K562 (cell line): ENCODE results near the gene COX6B1. TPM values are rescaled to one million over a fixed set of nuclear protein-coding genes. Genes with fewer than 3 reads are reported as not detected.

Experiments used
- ELF4 ChIP-seq: fragments of 450-650 bp; formaldehyde crosslinking; IDR thresholded peaks from 2 replicates; pipeline ENCODE4 v1.4.0; 2022; ENCODE audit warnings: missing genetic modification characterization
- GABPB2 ChIP-seq: fragments of 250-450 bp; sonication (Bioruptor Pico); conservative IDR thresholded peaks from 2 replicates; pipeline ENCODE4 v1.5.1; 2021; ENCODE audit warnings: mild to moderate bottlenecking
- HDAC1 ChIP-seq, 2 experiments: fragments of 450-650 bp; IDR thresholded peaks; 2 replicates each; pipeline ENCODE4 v1.6.1; 2016 to 2017; ENCODE audit warnings: inconsistent platforms in 1 of 2, mild to moderate bottlenecking in 1 of 2, moderate library complexity in 1 of 2
- HNRNPH1 ChIP-seq: fragments of 200-400 bp; formaldehyde crosslinking; optimal IDR thresholded peaks from 2 replicates; pipeline ENCODE3; 2017; ENCODE audit warnings: low read depth, mild to moderate bottlenecking, low read length, moderate library complexity
- LCOR ChIP-seq: sonication (generic); formaldehyde crosslinking; IDR thresholded peaks from 2 replicates; pipeline ENCODE4 v1.8.0; 2022; ENCODE audit warnings: mild to moderate bottlenecking, missing genetic modification reagents
- NUFIP1 ChIP-seq: fragments of 450-650 bp; IDR thresholded peaks from 2 replicates; pipeline ENCODE4 v1.6.1; 2018; ENCODE audit not compliant: partially characterized antibody
- POLR3A ChIP-seq: IDR thresholded peaks from 2 replicates; pipeline ENCODE4 v1.6.1; 2011; ENCODE audit warnings: borderline replicate concordance, mild to moderate bottlenecking, moderate library complexity; ENCODE audit not compliant: insufficient read length, insufficient read depth; ENCODE audit errors: extremely low read depth
- PRPF4 ChIP-seq: fragments of 200-400 bp; formaldehyde crosslinking; IDR thresholded peaks from one replicate; pipeline ENCODE4 v1.6.1; 2017; ENCODE audit warnings: low read length, low read depth, mild to moderate bottlenecking; ENCODE audit not compliant: insufficient read depth, poor library complexity, severe bottlenecking
- RBM17 ChIP-seq: fragments of 200-400 bp; formaldehyde crosslinking; IDR thresholded peaks from 2 replicates; pipeline ENCODE4 v1.6.1; 2017; ENCODE audit warnings: low read depth, mild to moderate bottlenecking, low read length, borderline replicate concordance
- SREBF1 ChIP-seq: fragments of 150-350 bp; IDR thresholded peaks from 2 replicates; pipeline ENCODE4 v1.6.1; 2014; ENCODE audit warnings: antibody characterized with exemption, low read depth, low read length, borderline replicate concordance
- TAF7 ChIP-seq: fragments of 450-650 bp; IDR thresholded peaks from 2 replicates; pipeline ENCODE4 v1.6.1; 2016; ENCODE audit warnings: missing genetic modification characterization, missing compliant biosample characterization
- TCFL5 ChIP-seq: fragments of 250-450 bp; sonication (Bioruptor Pico); conservative IDR thresholded peaks from 2 replicates; pipeline ENCODE4 v1.6.1; 2021; ENCODE audit warnings: mild to moderate bottlenecking, moderate library complexity, matching md5 sums
- ZNF143 ChIP-seq: sonication (generic); formaldehyde crosslinking; IDR thresholded peaks from 2 replicates; pipeline ENCODE4 v1.9.0; 2022; ENCODE audit warnings: mild to moderate bottlenecking, missing genetic modification reagents
- polyA plus RNA-seq, 8 experiments: library from polyadenylated mRNA; depleted of rRNA in 4 of 8; stranded (reverse) in 5 of 8; unstranded in 3 of 8; fragments of >200 nt; fragmentation: Nextera tagmentation in 2 of 8; fragmentation: Illumina TruSeq in 1 of 8; extraction: Ambion mirVana in 2 of 8; extraction: Trizol in 1 of 8; gene quantifications; 2 replicates each; pipeline versions ENCODE4 v1.2.1 to v1.2.3, GENCODE V29; 2011 to 2014; ENCODE audit warnings: inconsistent platforms in 1 of 8, missing spikeins in 1 of 8
- total RNA-seq, 7 experiments: library from RNA; depleted of rRNA in 6 of 7; stranded (reverse); fragments of >200 nt in 6 of 7; fragmentation: Illumina TruSeq in 2 of 7; extraction: Trizol in 2 of 7; gene quantifications; 2 replicates each; pipeline versions ENCODE4 v1.2.1 to v1.2.3, GENCODE V29; 2011 to 2021; ENCODE audit warnings: low replicate concordance in 1 of 7
- TF ChIP-seq, protein P1 (sequence below): fragments of 450-650 bp; IDR thresholded peaks from 2 replicates; pipeline ENCODE4 v1.6.1; 2017; ENCODE audit warnings: antibody characterized with exemption, mild to moderate bottlenecking
- TF ChIP-seq, protein P2 (sequence below): sonication (generic); formaldehyde crosslinking; IDR thresholded peaks from 2 replicates; pipeline ENCODE4 v1.8.0; 2023; ENCODE audit warnings: mild to moderate bottlenecking, missing genetic modification reagents
- TF ChIP-seq, protein P3 (sequence below): sonication (generic); formaldehyde crosslinking; IDR thresholded peaks from 2 replicates; pipeline ENCODE4 v1.8.0; 2022; ENCODE audit warnings: missing genetic modification reagents, mild to moderate bottlenecking, moderate library complexity, borderline replicate concordance
- TF ChIP-seq, protein P4 (sequence below): sonication (generic); formaldehyde crosslinking; IDR thresholded peaks from 2 replicates; pipeline ENCODE4 v1.8.0; 2023; ENCODE audit warnings: missing genetic modification reagents, mild to moderate bottlenecking, borderline replicate concordance

The COX6B1 gene
- total and polyA plus RNA-seq, 9 of the 15 experiments (the other 6 are each of a cell fraction or from before 2014, with no cell fraction given), result 777 to 2,393 (median 1,219) TPM

GRCh38 chr19:35671818-35672217 is 23.7 kb downstream of the COX6B1 start (continued):
- TF ChIP-seq, protein P1, sequence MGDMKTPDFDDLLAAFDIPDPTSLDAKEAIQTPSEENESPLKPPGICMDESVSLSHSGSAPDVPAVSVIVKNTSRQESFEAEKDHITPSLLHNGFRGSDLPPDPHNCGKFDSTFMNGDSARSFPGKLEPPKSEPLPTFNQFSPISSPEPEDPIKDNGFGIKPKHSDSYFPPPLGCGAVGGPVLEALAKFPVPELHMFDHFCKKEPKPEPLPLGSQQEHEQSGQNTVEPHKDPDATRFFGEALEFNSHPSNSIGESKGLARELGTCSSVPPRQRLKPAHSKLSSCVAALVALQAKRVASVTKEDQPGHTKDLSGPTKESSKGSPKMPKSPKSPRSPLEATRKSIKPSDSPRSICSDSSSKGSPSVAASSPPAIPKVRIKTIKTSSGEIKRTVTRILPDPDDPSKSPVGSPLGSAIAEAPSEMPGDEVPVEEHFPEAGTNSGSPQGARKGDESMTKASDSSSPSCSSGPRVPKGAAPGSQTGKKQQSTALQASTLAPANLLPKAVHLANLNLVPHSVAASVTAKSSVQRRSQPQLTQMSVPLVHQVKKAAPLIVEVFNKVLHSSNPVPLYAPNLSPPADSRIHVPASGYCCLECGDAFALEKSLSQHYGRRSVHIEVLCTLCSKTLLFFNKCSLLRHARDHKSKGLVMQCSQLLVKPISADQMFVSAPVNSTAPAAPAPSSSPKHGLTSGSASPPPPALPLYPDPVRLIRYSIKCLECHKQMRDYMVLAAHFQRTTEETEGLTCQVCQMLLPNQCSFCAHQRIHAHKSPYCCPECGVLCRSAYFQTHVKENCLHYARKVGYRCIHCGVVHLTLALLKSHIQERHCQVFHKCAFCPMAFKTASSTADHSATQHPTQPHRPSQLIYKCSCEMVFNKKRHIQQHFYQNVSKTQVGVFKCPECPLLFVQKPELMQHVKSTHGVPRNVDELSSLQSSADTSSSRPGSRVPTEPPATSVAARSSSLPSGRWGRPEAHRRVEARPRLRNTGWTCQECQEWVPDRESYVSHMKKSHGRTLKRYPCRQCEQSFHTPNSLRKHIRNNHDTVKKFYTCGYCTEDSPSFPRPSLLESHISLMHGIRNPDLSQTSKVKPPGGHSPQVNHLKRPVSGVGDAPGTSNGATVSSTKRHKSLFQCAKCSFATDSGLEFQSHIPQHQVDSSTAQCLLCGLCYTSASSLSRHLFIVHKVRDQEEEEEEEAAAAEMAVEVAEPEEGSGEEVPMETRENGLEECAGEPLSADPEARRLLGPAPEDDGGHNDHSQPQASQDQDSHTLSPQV, result no peak
- TF ChIP-seq POLR3A (no peak), GABPB2 (no peak), HNRNPH1 (no peak), SREBF1 (no peak), RBM17 (no peak), HDAC1 (IDR thresholded peaks at IDR 0.05) (peak in 1 of 2 experiments; percentile 84; a peak in 2 of 4 replicates), LCOR (CRISPR knock-in tag) (no peak), TCFL5 (CRISPR knock-in tag) (no peak), ZNF143 (CRISPR knock-in tag) (no peak), ELF4 (CRISPR knock-in tag) (no peak), PRPF4 (no peak), TAF7 (tag) (no peak), NUFIP1 (no peak)
- TF ChIP-seq, protein P2, sequence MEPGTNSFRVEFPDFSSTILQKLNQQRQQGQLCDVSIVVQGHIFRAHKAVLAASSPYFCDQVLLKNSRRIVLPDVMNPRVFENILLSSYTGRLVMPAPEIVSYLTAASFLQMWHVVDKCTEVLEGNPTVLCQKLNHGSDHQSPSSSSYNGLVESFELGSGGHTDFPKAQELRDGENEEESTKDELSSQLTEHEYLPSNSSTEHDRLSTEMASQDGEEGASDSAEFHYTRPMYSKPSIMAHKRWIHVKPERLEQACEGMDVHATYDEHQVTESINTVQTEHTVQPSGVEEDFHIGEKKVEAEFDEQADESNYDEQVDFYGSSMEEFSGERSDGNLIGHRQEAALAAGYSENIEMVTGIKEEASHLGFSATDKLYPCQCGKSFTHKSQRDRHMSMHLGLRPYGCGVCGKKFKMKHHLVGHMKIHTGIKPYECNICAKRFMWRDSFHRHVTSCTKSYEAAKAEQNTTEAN (CRISPR knock-in tag), result no peak
- TF ChIP-seq, protein P3, sequence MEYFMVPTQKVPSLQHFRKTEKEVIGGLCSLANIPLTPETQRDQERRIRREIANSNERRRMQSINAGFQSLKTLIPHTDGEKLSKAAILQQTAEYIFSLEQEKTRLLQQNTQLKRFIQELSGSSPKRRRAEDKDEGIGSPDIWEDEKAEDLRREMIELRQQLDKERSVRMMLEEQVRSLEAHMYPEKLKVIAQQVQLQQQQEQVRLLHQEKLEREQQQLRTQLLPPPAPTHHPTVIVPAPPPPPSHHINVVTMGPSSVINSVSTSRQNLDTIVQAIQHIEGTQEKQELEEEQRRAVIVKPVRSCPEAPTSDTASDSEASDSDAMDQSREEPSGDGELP (CRISPR knock-in tag), result no peak
- TF ChIP-seq, protein P4, sequence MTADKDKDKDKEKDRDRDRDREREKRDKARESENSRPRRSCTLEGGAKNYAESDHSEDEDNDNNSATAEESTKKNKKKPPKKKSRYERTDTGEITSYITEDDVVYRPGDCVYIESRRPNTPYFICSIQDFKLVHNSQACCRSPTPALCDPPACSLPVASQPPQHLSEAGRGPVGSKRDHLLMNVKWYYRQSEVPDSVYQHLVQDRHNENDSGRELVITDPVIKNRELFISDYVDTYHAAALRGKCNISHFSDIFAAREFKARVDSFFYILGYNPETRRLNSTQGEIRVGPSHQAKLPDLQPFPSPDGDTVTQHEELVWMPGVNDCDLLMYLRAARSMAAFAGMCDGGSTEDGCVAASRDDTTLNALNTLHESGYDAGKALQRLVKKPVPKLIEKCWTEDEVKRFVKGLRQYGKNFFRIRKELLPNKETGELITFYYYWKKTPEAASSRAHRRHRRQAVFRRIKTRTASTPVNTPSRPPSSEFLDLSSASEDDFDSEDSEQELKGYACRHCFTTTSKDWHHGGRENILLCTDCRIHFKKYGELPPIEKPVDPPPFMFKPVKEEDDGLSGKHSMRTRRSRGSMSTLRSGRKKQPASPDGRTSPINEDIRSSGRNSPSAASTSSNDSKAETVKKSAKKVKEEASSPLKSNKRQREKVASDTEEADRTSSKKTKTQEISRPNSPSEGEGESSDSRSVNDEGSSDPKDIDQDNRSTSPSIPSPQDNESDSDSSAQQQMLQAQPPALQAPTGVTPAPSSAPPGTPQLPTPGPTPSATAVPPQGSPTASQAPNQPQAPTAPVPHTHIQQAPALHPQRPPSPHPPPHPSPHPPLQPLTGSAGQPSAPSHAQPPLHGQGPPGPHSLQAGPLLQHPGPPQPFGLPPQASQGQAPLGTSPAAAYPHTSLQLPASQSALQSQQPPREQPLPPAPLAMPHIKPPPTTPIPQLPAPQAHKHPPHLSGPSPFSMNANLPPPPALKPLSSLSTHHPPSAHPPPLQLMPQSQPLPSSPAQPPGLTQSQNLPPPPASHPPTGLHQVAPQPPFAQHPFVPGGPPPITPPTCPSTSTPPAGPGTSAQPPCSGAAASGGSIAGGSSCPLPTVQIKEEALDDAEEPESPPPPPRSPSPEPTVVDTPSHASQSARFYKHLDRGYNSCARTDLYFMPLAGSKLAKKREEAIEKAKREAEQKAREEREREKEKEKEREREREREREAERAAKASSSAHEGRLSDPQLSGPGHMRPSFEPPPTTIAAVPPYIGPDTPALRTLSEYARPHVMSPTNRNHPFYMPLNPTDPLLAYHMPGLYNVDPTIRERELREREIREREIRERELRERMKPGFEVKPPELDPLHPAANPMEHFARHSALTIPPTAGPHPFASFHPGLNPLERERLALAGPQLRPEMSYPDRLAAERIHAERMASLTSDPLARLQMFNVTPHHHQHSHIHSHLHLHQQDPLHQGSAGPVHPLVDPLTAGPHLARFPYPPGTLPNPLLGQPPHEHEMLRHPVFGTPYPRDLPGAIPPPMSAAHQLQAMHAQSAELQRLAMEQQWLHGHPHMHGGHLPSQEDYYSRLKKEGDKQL (CRISPR knock-in tag), result no peak
